H9 (cell line): ENCODE data around the gene TNFAIP2. TPM values are rescaled to one million over a fixed set of nuclear protein-coding genes. Genes with fewer than 3 reads are reported as not detected.

Experiments
- DNase-seq: peaks from one replicate; pipeline ENCODE4 v3.0.0-alpha.2; 2017
- H2AFZ ChIP-seq: one replicate; pipeline ENCODE4 v1.6.1; 2013; ENCODE audit warnings: mild to moderate bottlenecking, low read length, control low read depth, moderate library complexity
- H2AK5ac ChIP-seq: 2 replicates; pipeline ENCODE4 v1.6.1; 2013; ENCODE audit warnings: low read length, control low read depth, mixed read lengths; ENCODE audit not compliant: insufficient read length
- H2BK120ac ChIP-seq: one replicate; pipeline ENCODE4 v1.6.1; 2013; ENCODE audit warnings: low read depth, mild to moderate bottlenecking, low read length, control low read depth, inconsistent platforms; ENCODE audit not compliant: poor library complexity, severe bottlenecking
- H2BK12ac ChIP-seq: 2 replicates; pipeline ENCODE4 v1.6.1; 2013; ENCODE audit warnings: low read length, control low read depth, mixed read lengths, low read depth; ENCODE audit not compliant: insufficient read length
- H2BK15ac ChIP-seq: 2 replicates; pipeline ENCODE4 v1.6.1; 2013; ENCODE audit warnings: low read depth, low read length, control low read depth
- H2BK20ac ChIP-seq: one replicate; pipeline ENCODE4 v1.6.1; 2013; ENCODE audit warnings: low read depth, mild to moderate bottlenecking, low read length, control low read depth, inconsistent platforms; ENCODE audit not compliant: poor library complexity, severe bottlenecking
- H2BK5ac ChIP-seq: 2 replicates; pipeline ENCODE4 v1.6.1; 2013; ENCODE audit warnings: low read length, control low read depth, mixed read lengths; ENCODE audit not compliant: insufficient read length
- H3K14ac ChIP-seq: 2 replicates; pipeline ENCODE4 v1.6.1; 2013; ENCODE audit warnings: low read length, control low read depth; ENCODE audit not compliant: insufficient read depth
- H3K18ac ChIP-seq: 2 replicates; pipeline ENCODE4 v1.6.1; 2013; ENCODE audit warnings: low read depth, mild to moderate bottlenecking, mixed read lengths, low read length, control low read depth; ENCODE audit not compliant: insufficient read length
- H3K23ac ChIP-seq: 2 replicates; pipeline ENCODE4 v1.6.1; 2013; ENCODE audit warnings: low read length, control low read depth, mixed read lengths, low read depth; ENCODE audit not compliant: insufficient read length
- H3K23me2 ChIP-seq: 2 replicates; pipeline ENCODE4 v1.6.1; 2013; ENCODE audit warnings: low read depth, mild to moderate bottlenecking, mixed read lengths, low read length, control low read depth; ENCODE audit not compliant: insufficient read length, poor library complexity, severe bottlenecking
- H3K27ac ChIP-seq: 2 replicates; pipeline ENCODE4 v1.5.1; 2013; ENCODE audit warnings: low read length, control low read depth, mixed read lengths, low read depth; ENCODE audit not compliant: insufficient read length
- H3K27me3 ChIP-seq: 2 replicates; pipeline ENCODE4 v1.6.1; 2013; ENCODE audit warnings: low read length, control low read depth, inconsistent platforms; ENCODE audit not compliant: insufficient read depth
- H3K4ac ChIP-seq: 2 replicates; pipeline ENCODE4 v1.6.1; 2013; ENCODE audit warnings: low read depth, mild to moderate bottlenecking, control low read depth, inconsistent platforms, low read length, moderate library complexity
- H3K4me1 ChIP-seq: 2 replicates; pipeline ENCODE4 v1.6.1; 2013; ENCODE audit warnings: low read length, control low read depth, inconsistent platforms; ENCODE audit not compliant: insufficient read depth
- H3K4me2 ChIP-seq: 2 replicates; pipeline ENCODE4 v1.6.1; 2013; ENCODE audit warnings: low read length, control low read depth, mixed read lengths; ENCODE audit not compliant: insufficient read length, insufficient read depth
- H3K56ac ChIP-seq: 2 replicates; pipeline ENCODE4 v1.6.1; 2013; ENCODE audit warnings: low read depth, mild to moderate bottlenecking, mixed read lengths, low read length, control low read depth; ENCODE audit not compliant: insufficient read length
- H3K79me1 ChIP-seq: 2 replicates; pipeline ENCODE4 v1.6.1; 2013; ENCODE audit warnings: low read depth, mild to moderate bottlenecking, moderate library complexity, low read length, control low read depth, inconsistent platforms; ENCODE audit not compliant: insufficient read depth, poor library complexity, severe bottlenecking
- H3K79me2 ChIP-seq: 2 replicates; pipeline ENCODE4 v1.6.1; 2013; ENCODE audit warnings: low read length, control low read depth, inconsistent platforms; ENCODE audit not compliant: insufficient read depth
- H3K9ac ChIP-seq: 2 replicates; pipeline ENCODE4 v1.6.1; 2013; ENCODE audit warnings: low read length, control low read depth, mixed read lengths; ENCODE audit not compliant: insufficient read length; ENCODE audit errors: extremely low read depth
- H3K9me3 ChIP-seq: one replicate; pipeline ENCODE4 v1.6.1; 2013; ENCODE audit warnings: low read depth, low read length, inconsistent platforms; ENCODE audit not compliant: control insufficient read depth
- H3T11ph ChIP-seq: one replicate; pipeline ENCODE4 v1.6.1; 2013; ENCODE audit warnings: mild to moderate bottlenecking, low read length, control low read depth, inconsistent platforms
- H4K20me1 ChIP-seq: one replicate; pipeline ENCODE4 v1.6.1; 2013; ENCODE audit not compliant: control insufficient read depth, insufficient read length, insufficient read depth
- H4K5ac ChIP-seq: 2 replicates; pipeline ENCODE4 v1.6.1; 2013; ENCODE audit warnings: low read depth, mild to moderate bottlenecking, mixed read lengths, low read length, control low read depth; ENCODE audit not compliant: insufficient read length
- H4K8ac ChIP-seq: replicated peaks from 2 replicates; pipeline ENCODE4 v1.6.1; 2013; ENCODE audit warnings: low read length, control low read depth, mixed read lengths, low read depth; ENCODE audit not compliant: insufficient read length
- H4K91ac ChIP-seq: 2 replicates; pipeline ENCODE4 v1.6.1; 2013; ENCODE audit warnings: low read depth, mild to moderate bottlenecking, moderate library complexity, mixed read lengths, low read length, control low read depth; ENCODE audit not compliant: insufficient read length
- H3K27ac Mint-ChIP-seq, 3 experiments: 2 replicates in 2 of 3; 3 replicates in 1 of 3; pipeline ENCODE4 v1.8.0; 2020 to 2021; ENCODE audit warnings: mixed read lengths in 3 of 3, mild to moderate bottlenecking in 1 of 3, moderate library complexity in 1 of 3
- H3K27me3 Mint-ChIP-seq: 2 replicates; pipeline ENCODE4 v1.8.0; 2021; ENCODE audit warnings: low read depth, mild to moderate bottlenecking, moderate library complexity, mixed read lengths
- H3K36me3 Mint-ChIP-seq, 3 experiments: 2 replicates in 2 of 3; 3 replicates in 1 of 3; pipeline ENCODE4 v1.8.0; 2020 to 2021; ENCODE audit warnings: low read depth in 3 of 3, mixed read lengths in 3 of 3; ENCODE audit not compliant: insufficient read depth in 1 of 3
- H3K4me1 Mint-ChIP-seq, 2 experiments: 2 replicates each; pipeline ENCODE4 v1.8.0; 2020; ENCODE audit warnings: mixed read lengths in 2 of 2
- H3K4me3 Mint-ChIP-seq, 2 experiments: 2 replicates in 1 of 2; 3 replicates in 1 of 2; pipeline ENCODE4 v1.8.0; 2020 to 2021; ENCODE audit warnings: mild to moderate bottlenecking in 2 of 2, mixed read lengths in 2 of 2, moderate library complexity in 1 of 2
- H3K9me3 Mint-ChIP-seq, 2 experiments: 2 replicates in 1 of 2; 3 replicates in 1 of 2; pipeline ENCODE4 v1.8.0; 2020; ENCODE audit warnings: mild to moderate bottlenecking in 2 of 2, mixed read lengths in 2 of 2, moderate library complexity in 1 of 2
- WGBS: extraction: QIAGEN DNeasy Blood & Tissue Kit; methylation state at CpG from one replicate; pipeline ENCODE4 v1.1.7; 2013; ENCODE audit warnings: missing lambda C conversion rate, low lambda C conversion rate, mixed read lengths; ENCODE audit not compliant: insufficient read length; ENCODE audit errors: extremely low coverage; 5-methylcytosine and 5-hydroxymethylcytosine counted together
- total RNA-seq: library from RNA; stranded (reverse); gene quantifications from 2 replicates; pipeline ENCODE4 v1.2.1, GENCODE V29; 2021
- TF ChIP-seq, protein P1 (sequence below): fragments of 200-600 bp; sonication (generic); conservative IDR thresholded peaks from 3 replicates; pipeline ENCODE4 v1.8.0; 2021; ENCODE audit warnings: antibody characterized with exemption, mild to moderate bottlenecking

The TNFAIP2 gene
- total RNA-seq, 1 experiment from 2014 or later: 29.3 TPM

DNA sequence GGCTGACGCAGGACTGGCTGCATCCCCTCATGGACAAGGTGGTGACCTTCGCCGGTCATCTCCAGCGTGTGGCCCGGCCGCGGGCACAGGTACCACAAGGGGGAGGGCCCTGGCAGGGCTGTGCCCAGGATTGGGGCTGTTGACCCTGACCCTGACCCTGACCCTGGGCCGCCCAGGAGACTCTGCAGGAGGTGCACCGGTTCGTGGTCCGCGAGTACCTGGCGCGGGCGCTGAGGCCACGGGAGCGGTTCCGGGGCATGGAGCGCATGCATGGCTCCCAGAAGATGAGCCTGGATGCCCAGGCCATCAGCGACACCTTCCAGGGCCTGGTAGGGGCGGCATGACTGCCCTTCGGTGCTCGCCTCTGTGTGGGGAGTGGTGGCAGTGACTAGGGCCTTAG is 15.8 kb upstream of the TNFAIP2 start:
- Histone ChIP-seq H2AFZ (no peak overlapping the region), H2BK15ac (no peak overlapping the region), H2BK12ac (no peak overlapping the region), H3K56ac (no peak overlapping the region), H3K4ac (no peak overlapping the region), H4K20me1 (no peaks in the 10 kb centered on the region), H3K9ac (no peak overlapping the region), H3T11ph (no peak overlapping the region), H3K79me2 (no peaks in the 10 kb centered on the region), H3K79me1 (no peaks in the 10 kb centered on the region), H3K4me1 (peaks cover 4% of the 10 kb centered on the region), H3K18ac (no peak overlapping the region), H3K27ac (no peak overlapping the region), H3K4me2 (no peak overlapping the region), H3K9me3 (no peaks in the 10 kb centered on the region), H2BK5ac (no peak overlapping the region), H4K91ac (no peak overlapping the region), H3K23ac (no peak overlapping the region), H4K8ac (no peak overlapping the region), H3K27me3 (no peaks in the 10 kb centered on the region), H3K23me2 (peaks cover 4% of the 10 kb centered on the region), H2AK5ac (no peak overlapping the region), H2BK20ac (no peak overlapping the region), H2BK120ac (no peak overlapping the region), H4K5ac (no peak overlapping the region), H3K14ac (no peak overlapping the region)
- no peak for DNase-seq
- Mint-ChIP-seq H3K4me3 (no peak overlapping the region), H3K36me3 (no peaks in the 10 kb centered on the region; a peak in 1 of 7 replicates), H3K4me1 (peaks cover 32 to 46% of the 10 kb centered on the region in 2 experiments), H3K9me3 (no peaks in the 10 kb centered on the region), H3K27me3 (peaks cover 42% of the 10 kb centered on the region), H3K27ac (no peak overlapping the region)
- TF ChIP-seq, protein P1, sequence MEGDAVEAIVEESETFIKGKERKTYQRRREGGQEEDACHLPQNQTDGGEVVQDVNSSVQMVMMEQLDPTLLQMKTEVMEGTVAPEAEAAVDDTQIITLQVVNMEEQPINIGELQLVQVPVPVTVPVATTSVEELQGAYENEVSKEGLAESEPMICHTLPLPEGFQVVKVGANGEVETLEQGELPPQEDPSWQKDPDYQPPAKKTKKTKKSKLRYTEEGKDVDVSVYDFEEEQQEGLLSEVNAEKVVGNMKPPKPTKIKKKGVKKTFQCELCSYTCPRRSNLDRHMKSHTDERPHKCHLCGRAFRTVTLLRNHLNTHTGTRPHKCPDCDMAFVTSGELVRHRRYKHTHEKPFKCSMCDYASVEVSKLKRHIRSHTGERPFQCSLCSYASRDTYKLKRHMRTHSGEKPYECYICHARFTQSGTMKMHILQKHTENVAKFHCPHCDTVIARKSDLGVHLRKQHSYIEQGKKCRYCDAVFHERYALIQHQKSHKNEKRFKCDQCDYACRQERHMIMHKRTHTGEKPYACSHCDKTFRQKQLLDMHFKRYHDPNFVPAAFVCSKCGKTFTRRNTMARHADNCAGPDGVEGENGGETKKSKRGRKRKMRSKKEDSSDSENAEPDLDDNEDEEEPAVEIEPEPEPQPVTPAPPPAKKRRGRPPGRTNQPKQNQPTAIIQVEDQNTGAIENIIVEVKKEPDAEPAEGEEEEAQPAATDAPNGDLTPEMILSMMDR: no peak
- WGBS: no CpG with 5 or more reads among the region's 23 CpGs
